Adipose tissue (tissue), 3 donors: ENCODE data around the gene SGCG. TPM values are rescaled to one million over a fixed set of nuclear protein-coding genes. Genes with fewer than 3 reads are reported as not detected.
"Not testable (repeated sequence)": the region's sequence is repeated elsewhere in the genome, so short reads cannot be mapped to it uniquely, and the experiment has no call there.

Source experiments
- H3K27ac ChIP-seq: one replicate; pipeline ENCODE4 v1.5.1; 2013; ENCODE audit warnings: low read depth, low read length
- WGBS, 3 donors: extraction: QIAGEN DNeasy Blood & Tissue Kit; methylation state at CpG; one replicate each; pipeline ENCODE4 v1.1.7; 2013; 5-methylcytosine and 5-hydroxymethylcytosine counted together
- polyA plus RNA-seq, 3 donors: library from polyadenylated mRNA; stranded (reverse); fragments of 200-250 nt; gene quantifications; one replicate each; pipeline ENCODE4 v1.2.3, GENCODE V29; 2013
- donor health status: healthy with polysubstance abuse.
- donor health status: Bipolar disorder and iron deficiency.
- donor health status: healthy.

Gene SGCG
- polyA plus RNA-seq: 1 to 10 TPM in 2 of 3 donors, under 1 TPM in 1; 0.18 to 6.2 (median 2.5) TPM

DNA sequence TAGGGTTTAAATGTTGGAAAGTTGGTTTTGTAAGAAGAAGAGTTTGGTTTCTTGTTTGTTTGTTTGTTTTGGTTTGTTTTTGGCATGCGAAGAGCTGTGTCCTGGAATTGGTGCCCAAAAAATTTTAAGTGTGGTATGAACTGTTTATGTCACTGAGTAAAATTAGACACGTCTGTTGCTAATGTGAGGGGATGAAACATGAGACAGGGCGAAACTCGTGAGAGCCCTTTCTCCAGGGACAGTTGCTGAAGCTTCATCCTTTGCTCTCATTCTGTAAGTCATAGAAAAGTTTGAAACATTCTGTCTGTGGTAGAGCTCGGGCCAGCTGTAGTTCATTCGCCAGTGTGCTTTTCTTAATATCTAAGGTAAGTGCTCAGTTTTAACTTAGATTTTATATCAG is at the start of gene SGCG:
TSS of gene SGCG (plus strand) at position 269 of the 400 bp plus-strand sequence. CDS start 22,716 bp downstream, outside the sequence.
- 58 to 64% (median 60%) methylated on average over 6 of the region's 6 CpGs for WGBS, 3 donors

DNA sequence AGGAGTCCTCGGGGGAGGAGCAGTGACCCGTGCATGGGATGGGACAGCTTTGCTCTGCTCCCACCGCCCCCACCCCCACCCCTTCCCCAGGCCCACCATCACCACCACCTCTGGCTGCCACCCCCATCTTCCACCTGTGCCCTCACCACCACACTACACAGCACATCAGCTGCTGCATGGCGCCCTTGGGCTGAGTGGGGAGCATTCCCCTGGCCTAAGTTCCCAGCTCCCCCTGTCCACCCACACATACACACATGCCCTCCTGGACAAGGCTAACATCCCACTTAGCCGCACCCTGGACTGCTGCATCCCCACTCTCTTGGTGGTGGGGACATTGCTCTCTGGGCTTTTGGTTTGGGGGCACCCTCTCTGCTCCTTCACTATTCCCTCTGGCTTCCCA is 46.2 kb upstream of the SGCG start:
- WGBS, 3 donors: 78 to 89% (median 78%) methylated on average over 3 to 5 of the region's 5 CpGs

More for the DNA sequence above, at the start of gene SGCG:
- H3K27ac ChIP-seq: no peak within 1 kb of the TSS

GRCh38 chr13:23140492-23140891 is 40.3 kb upstream of the SGCG start:
- no peak overlapping the region for H3K27ac ChIP-seq
- 49 to 81% (median 76%) methylated on average over 2 of the region's 2 CpGs for WGBS, 3 donors

More for the DNA sequence above, 46.2 kb upstream of the SGCG start:
- H3K27ac ChIP-seq: no peak overlapping the region

DNA sequence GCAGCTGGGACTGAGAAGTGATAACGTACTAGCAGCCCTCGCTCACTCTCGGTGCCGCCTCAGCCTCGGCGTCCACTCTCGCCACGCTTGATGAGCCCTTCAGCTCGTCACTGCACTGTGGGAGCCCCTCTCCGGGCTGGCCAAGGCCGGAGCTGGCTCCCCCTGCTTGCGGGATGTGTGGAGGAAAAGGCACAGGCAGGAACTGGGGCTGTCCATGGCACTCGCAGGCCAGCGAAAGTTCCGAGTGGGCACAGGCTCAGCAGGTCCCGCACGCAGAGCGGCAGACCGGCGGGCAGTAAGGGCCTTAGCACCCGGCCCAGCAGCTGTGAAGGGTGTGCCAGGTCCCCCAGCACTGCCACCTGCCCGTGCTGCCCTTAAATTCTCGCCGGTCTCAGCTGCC is 38.8 kb upstream of the SGCG start:
- 91 to 93% (median 92%) methylated on average over 23 to 24 of the region's 24 CpGs for WGBS, 3 donors
- H3K27ac ChIP-seq: no peak overlapping the region

GRCh38 chr13:23142607-23143006 is 38.2 kb upstream of the SGCG start:
- 89 to 96% (median 96%) methylated on average over 7 of the region's 7 CpGs for WGBS, 3 donors
- H3K27ac ChIP-seq: not testable (repeated sequence)

GRCh38 chr13:23144431-23144830 is 36.3 kb upstream of the SGCG start:
- H3K27ac ChIP-seq: no peak overlapping the region
- WGBS, 3 donors: 79 to 97% (median 81%) methylated on average over 2 of the region's 2 CpGs

DNA sequence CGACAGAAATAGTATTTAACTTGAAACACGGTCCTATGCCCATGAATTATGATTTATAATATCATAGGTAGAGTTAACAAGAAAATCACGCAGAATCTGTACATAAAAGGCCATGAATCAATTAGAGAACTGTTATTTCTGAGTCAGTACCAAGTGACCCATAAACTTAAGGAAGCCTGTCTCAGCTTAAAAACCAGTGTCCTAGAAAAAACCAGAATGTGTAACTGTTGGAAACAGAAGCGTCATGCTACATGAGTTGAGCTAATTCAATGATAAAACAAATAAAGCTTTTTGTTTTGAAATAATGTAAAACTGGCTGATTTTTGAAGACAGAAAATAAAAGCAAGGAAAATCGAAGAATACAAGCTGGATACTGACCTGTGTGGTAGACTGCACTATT is 34.8 kb upstream of the SGCG start:
- WGBS, 3 donors: 73 to 85% (median 85%) methylated on average over 5 of the region's 5 CpGs
- H3K27ac ChIP-seq: no peak overlapping the region

GRCh38 chr13:23146811-23147625 is 33.8 kb upstream of the SGCG start:
- no peak overlapping the region for H3K27ac ChIP-seq
- WGBS, 3 donors: 60 to 65% (median 61%) methylated on average over 12 of the region's 12 CpGs

DNA sequence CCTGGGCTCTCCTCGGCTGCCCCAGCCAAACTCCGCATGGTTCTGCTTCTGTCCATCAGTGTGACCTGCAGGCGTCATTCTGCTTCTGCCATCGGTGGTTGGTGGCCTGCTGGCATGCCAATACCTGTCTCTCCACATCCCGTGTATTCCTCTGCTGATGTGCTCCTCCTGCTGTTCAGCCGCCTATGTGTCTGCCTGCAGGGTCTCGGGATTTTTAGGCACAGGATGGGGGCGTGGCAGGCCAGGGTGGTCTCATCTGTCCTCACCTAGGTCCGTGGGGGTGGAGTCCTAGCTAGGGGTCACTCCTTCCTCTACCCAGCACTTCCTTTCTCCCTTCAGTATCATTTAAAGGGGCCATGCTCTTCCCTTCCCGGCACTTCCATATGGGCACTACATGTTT is 33.0 kb upstream of the SGCG start:
- H3K27ac ChIP-seq: no peak overlapping the region
- 62 to 80% (median 78%) methylated on average over 10 of the region's 10 CpGs for WGBS, 3 donors

DNA sequence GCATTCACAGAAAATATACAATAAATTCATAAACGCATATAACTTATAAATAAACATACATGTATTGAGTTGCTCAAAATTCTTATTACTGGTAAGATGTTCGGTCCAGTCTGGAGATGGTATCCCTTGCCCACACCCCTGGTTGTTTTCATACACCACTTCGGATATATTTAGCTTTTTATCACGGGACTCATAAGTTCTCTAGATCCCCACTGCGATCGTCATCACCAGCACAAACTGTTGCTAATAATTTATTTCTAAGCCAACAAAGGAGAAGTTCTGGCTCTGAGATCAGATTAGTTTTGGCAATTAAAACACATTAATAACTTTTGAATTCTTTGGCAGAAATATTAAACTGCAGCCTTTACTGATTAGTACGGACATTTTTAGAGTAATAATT is 23.0 kb upstream of the SGCG start:
- WGBS, 3 donors: 51 to 65% (median 59%) methylated on average over 7 of the region's 7 CpGs

DNA sequence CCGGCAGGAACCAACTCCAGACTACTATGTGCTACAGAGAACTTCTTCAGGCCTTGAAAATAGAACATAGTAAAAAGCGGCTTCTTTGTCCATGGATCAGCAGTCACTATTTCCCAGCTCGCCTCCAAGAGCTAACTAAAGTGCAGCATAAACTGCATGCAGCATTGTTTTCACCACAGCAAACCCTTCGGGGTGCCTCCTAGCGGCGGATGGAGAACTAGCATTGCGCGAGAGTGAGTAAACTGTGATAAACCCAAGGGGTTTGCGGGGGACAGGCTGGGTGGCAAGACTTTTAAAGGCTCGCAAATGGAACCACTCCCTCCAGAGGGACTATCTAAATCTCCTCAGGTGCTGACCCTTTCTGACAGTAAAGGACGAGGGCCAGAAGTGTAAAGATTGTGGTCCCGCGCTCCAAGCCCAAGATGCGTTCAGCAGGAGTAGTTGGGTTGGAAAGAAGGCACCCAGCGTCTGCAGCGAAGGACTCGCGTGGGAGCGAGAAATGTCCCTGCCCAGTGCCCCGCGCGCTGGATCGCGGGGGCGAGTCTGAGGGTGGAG is 21.5 kb upstream of the SGCG start:
- H3K27ac ChIP-seq: no peak overlapping the region
- 6 to 9% (median 7%) methylated on average over 25 of the region's 25 CpGs for WGBS, 3 donors

More for the DNA sequence above, 23.0 kb upstream of the SGCG start:
- H3K27ac ChIP-seq: no peak overlapping the region

DNA sequence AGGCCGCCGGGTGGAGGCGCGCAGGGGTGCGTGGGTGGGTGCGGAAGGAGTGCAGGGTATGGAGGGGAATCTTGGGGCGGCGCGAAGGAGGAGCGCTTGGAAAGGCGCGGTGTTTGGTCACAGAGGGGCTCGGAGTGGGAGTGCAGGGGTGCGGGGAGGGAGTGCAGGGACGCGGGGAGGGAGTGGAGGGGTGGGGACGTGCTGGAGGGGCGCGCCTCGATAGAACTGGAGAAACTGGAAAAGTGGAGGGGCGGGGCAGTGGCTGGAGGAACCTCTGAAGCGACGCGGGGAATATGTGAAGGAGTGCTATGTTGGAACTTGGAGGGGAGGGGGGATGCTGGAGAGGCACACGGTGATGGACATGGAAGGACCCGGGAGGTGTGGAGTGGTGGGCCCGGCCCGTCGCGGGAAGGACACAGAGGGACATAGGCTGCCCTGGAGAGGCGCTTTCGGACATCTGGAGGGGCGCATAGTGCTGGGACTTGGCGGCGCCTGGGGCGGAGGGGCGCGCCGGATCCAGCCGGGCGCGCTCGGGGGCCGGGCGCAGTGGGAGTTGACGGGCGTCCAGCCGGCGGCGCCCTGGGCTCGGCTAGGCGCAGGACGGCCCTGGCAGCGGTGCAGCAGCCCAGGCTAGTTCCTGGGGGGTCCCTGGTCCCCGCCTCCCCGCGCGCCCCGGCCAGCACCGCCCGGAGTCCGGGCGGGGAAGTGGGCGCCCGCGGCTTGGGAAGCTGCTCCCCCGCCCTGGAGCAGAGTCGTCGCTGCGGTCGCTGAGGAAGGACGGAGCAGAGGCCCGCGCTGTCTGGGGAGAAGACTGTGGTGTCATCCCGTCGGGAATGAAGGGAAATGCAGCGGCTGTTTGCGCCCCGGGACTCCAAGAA is 20.8 kb upstream of the SGCG start:
- 1 to 2% (median 1%) methylated on average over 67 to 79 of the region's 79 CpGs for WGBS, 3 donors
- H3K27ac ChIP-seq: no peak overlapping the region

GRCh38 chr13:23160638-23161480 is 19.9 kb upstream of the SGCG start:
- 29 to 37% (median 30%) methylated on average over 19 of the region's 19 CpGs for WGBS, 3 donors
- H3K27ac ChIP-seq: no peak overlapping the region

DNA sequence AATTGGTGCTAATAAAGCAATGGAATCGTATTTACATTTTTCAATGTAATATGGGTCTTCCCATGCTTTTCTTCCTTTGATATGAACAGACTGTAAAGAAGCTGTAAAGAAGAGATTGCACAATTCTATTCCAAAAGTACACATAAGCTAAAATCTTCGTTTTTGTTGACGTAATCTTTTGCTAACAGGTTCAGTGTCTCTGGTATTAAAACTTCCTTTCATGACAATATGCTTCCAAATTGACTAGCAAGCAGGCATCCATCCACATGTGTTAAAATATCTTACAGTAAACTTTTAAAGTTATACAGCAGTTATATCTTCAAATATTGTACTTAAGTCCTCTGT is 19.3 kb upstream of the SGCG start:
- whole genome bisulfite sequencing, 3 donors: 53 to 62% (median 56%) methylated on average over 3 of the region's 3 CpGs
- H3K27ac ChIP-seq: no peak overlapping the region

- H3K27ac ChIP-seq: no peak overlapping the region
- 0 to 59% (median 0%) methylated on average over 1 of the region's 1 CpG for WGBS, 3 donors
Observed at GRCh38 chr13:23175920-23176319, 4.9 kb upstream of the SGCG start.

DNA sequence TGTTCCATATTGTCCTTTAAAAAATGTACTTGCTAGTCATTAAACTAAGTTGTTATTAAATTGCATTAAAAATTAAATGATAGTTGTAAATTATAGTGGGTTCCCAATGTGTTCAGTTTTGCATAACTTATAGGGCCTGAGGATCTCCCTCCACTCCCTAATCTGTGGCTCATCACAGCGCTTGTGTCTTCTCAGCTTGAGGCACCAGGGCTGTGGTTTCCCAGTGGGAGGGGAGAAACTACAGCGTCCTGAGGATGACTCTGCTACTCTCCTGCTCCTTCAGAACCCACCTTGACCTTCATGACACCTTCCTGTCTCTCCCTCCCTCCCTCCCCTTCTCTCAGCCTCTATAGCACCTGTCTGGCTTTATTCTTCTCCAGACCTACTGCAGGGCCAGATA is 1.4 kb downstream of the SGCG start:
- H3K27ac ChIP-seq: no peak overlapping the region
- 69 to 79% (median 71%) methylated on average over 2 of the region's 2 CpGs for WGBS, 3 donors

DNA sequence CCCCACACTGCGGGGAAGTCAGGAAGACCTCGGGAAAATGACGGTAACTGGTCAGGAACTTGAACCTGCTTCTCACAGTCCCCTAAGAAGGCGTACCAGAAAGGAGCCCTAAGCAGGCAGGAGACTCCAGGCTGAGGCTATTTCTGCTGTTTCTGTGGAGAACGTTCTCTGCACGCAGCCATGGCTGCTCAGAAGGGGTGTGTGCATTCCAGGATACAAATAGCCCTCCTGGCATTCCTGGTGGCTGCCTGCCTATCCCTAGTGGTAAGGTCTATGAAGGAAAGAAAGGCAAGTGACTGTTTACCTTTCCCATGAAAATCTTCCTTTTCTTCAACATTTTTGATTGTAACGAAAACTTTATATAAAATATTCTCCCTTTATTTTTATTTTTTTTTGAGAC is 2.5 kb downstream of the SGCG start:
- H3K27ac ChIP-seq: no peak overlapping the region
- WGBS, 3 donors: 80 to 84% (median 83%) methylated on average over 7 of the region's 7 CpGs

DNA sequence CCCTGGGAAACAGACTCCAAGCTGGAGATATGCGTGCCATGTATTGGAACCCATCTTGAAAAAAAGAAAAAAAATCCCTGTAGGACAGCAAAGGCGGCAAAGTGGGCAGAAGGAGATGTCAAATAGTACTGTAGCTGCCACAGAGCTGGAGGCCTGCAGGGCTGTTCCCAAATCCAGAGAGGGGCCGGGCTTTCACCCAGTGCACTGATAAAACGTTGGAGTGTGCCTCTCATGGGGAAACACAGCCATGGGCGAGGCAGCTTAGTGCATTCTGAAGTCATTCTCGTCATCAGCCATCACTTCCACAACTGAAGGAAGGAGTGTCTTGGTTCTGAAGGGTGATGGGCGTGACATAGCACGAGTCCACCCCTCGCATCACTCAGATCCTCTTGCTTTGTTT is 4.8 kb downstream of the SGCG start:
- H3K27ac ChIP-seq: no peak overlapping the region
- WGBS, 3 donors: 75 to 82% (median 77%) methylated on average over 9 of the region's 9 CpGs
